ENCODE measurements around the gene BAHCC1. TPM values are rescaled to one million over a fixed set of nuclear protein-coding genes. Genes with fewer than 3 reads are reported as not detected.

BAHCC1 gene
- total and polyA plus RNA-seq, 9 of the 15 experiments (the other 6 are each of a cell fraction or from before 2014, with no cell fraction given): 0.14 to 26.9 (median 5.0) TPM

DNA sequence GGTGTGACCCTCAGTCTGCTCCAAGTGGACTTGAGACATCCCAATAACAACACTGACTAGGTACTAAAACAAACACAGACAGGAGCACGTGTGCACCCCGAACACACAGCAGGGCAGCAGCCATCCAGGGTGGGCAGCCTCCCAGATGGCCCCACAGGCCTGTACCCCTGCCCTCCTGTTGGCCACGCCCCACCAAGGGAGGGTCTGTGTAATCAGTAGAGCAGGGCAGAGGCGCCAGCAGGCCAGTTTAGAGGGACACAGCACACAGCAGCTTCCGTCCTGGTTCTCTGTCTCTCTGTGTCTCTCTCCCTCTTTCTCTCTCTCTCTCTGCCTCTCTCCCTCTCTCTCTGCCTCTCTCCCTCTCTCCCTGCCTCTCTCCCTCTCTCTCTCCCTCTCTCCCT, 95.9 kb downstream of the BAHCC1 start (continued):
- no peak for TF ChIP-seq CBX3 (IDR thresholded peaks at IDR 0.05; ENCODE audit: borderline replicate concordance in 1 of 2, low read length in 2 of 2)
- TF ChIP-seq ZNF121 (CRISPR knock-in tag; conservative IDR thresholded peaks at IDR 0.05): peak; percentile 87
- no peak for TF ChIP-seq L3MBTL2 (IDR thresholded peaks at IDR 0.05)
- peak; percentile 68 for TF ChIP-seq PCBP1 (IDR thresholded peaks at IDR 0.05; ENCODE audit: low read depth, low read length, poor library complexity, severe bottlenecking)
- TF ChIP-seq, protein P1, sequence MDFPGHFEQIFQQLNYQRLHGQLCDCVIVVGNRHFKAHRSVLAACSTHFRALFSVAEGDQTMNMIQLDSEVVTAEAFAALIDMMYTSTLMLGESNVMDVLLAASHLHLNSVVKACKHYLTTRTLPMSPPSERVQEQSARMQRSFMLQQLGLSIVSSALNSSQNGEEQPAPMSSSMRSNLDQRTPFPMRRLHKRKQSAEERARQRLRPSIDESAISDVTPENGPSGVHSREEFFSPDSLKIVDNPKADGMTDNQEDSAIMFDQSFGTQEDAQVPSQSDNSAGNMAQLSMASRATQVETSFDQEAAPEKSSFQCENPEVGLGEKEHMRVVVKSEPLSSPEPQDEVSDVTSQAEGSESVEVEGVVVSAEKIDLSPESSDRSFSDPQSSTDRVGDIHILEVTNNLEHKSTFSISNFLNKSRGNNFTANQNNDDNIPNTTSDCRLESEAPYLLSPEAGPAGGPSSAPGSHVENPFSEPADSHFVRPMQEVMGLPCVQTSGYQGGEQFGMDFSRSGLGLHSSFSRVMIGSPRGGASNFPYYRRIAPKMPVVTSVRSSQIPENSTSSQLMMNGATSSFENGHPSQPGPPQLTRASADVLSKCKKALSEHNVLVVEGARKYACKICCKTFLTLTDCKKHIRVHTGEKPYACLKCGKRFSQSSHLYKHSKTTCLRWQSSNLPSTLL (IDR thresholded peaks at IDR 0.05): no peak
- no peak for TF ChIP-seq CBX2 (IDR thresholded peaks at IDR 0.05; ENCODE audit: insufficient read depth, low read length, poor library complexity, severe bottlenecking)

GRCh38 chr17:81491761-81492160, 96.5 kb downstream of the BAHCC1 start:
- no peak for DNase-seq (ENCODE audit: extremely low read depth in 1 of 4, low spot score in 3 of 4)
- Histone ChIP-seq H3K27ac (ENCODE audit: extremely low read depth, low read depth, low read length) (no peak overlapping the region), H3K4me2 (ENCODE audit: insufficient read depth, low read length) (no peak overlapping the region), H4K20me1 (replicated peaks; ENCODE audit: control insufficient read depth, insufficient read depth, low read length) (no peaks in the 10 kb centered on the region), H3K4me3 (no peak overlapping the region), H3K9me1 (ENCODE audit: control insufficient read depth, insufficient read depth, low read length) (no peaks in the 10 kb centered on the region), H3K4me1 (replicated peaks in 1 of 2; ENCODE audit: control insufficient read depth in 2 of 2, insufficient read depth in 2 of 2, low read length in 2 of 2) (peaks cover 7 to 50% of the 10 kb centered on the region in 2 experiments; a peak in 4 of 5 replicates), H2AFZ (ENCODE audit: low read depth, low read length) (no peak overlapping the region), H3K9me3 (replicated peaks; ENCODE audit: control insufficient read depth, insufficient read depth, low read depth, low read length) (no peaks in the 10 kb centered on the region), H3K9ac (ENCODE audit: insufficient read depth in 1 of 2, low read depth in 2 of 2, low read length in 2 of 2) (peak overlapping the region in 1 of 2 experiments; percentile 11; a peak in 1 of 4 replicates), H3K27me3 (ENCODE audit: control insufficient read depth in 2 of 2, insufficient read depth in 2 of 2, low read length in 2 of 2) (no peaks in the 10 kb centered on the region), H3K79me2 (ENCODE audit: control insufficient read depth, insufficient read depth, low read length) (peaks cover 11% of the 10 kb centered on the region; the same call in 2 of the 3 replicates), H3K36me3 (ENCODE audit: control insufficient read depth, insufficient read depth, low read length) (no peaks in the 10 kb centered on the region)
- WGBS (ENCODE audit: insufficient coverage, low coverage, missing lambda C conversion rate): 46% methylated on average over 2 of the region's 5 CpGs
- no peak for ATAC-seq
- ChIA-PET POLR2A (interaction anchor here (3.1 to 4.3 kb wide), 2 partner anchors 15 to 21 kb away, joined by 18 to 46 read pairs; partner anchors contain the start of gene ACTG1), CTCF (ENCODE audit: low intra/inter-chr PET ratio) (no interaction called here)
- FAIRE-seq: no peak
- in situ Hi-C loops (cut with MboI) (no loop called here), intact Hi-C loops (cut with micrococcal nuclease) (no loop called here)
- BruUV-seq (replicated peaks): no TSS peak
- no peak for TF ChIP-seq NFRKB (IDR thresholded peaks at IDR 0.05; ENCODE audit: low read depth)
- TF ChIP-seq CBFA2T2 (conservative IDR thresholded peaks at IDR 0.05): no peak
- 0 out of 4 replicates have a peak, but pooled peaks of 1 of the 2 experiments have one; percentile 12 for TF ChIP-seq KDM1A (IDR thresholded peaks at IDR 0.05)
- TF ChIP-seq, protein P2, sequence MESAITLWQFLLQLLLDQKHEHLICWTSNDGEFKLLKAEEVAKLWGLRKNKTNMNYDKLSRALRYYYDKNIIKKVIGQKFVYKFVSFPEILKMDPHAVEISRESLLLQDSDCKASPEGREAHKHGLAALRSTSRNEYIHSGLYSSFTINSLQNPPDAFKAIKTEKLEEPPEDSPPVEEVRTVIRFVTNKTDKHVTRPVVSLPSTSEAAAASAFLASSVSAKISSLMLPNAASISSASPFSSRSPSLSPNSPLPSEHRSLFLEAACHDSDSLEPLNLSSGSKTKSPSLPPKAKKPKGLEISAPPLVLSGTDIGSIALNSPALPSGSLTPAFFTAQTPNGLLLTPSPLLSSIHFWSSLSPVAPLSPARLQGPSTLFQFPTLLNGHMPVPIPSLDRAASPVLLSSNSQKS (CRISPR knock-in tag; IDR thresholded peaks at IDR 0.05): no peak
- TF ChIP-seq SNIP1 (IDR thresholded peaks at IDR 0.05; ENCODE audit: low read depth): no peak
